Effector memory CD4-positive, alpha-beta T cell (primary cell): Measurements from ENCODE around the gene CIC.

Source experiments
- DNase-seq, 3 donors: peaks; one replicate each; pipeline ENCODE4 v3.0.0-alpha.2; 2020
- H3K27ac ChIP-seq: 2 replicates; pipeline ENCODE4 v1.7.0; 2013; ENCODE audit warnings: mild to moderate bottlenecking, low read length, moderate library complexity; ENCODE audit not compliant: insufficient read depth, poor library complexity, severe bottlenecking
- H3K27me3 ChIP-seq: replicated peaks from 2 replicates; pipeline ENCODE4 v1.7.0; 2013; ENCODE audit warnings: mild to moderate bottlenecking, low read length; ENCODE audit not compliant: insufficient read depth, control insufficient read depth, poor library complexity, severe bottlenecking
- H3K36me3 ChIP-seq: 2 replicates; pipeline ENCODE4 v1.7.0; 2013; ENCODE audit warnings: mild to moderate bottlenecking, low read length, moderate library complexity; ENCODE audit not compliant: control insufficient read depth, insufficient read depth
- H3K4me1 ChIP-seq: 2 replicates; pipeline ENCODE4 v1.7.0; 2013; ENCODE audit warnings: low read length, mild to moderate bottlenecking; ENCODE audit not compliant: control insufficient read depth, insufficient read depth, poor library complexity, severe bottlenecking
- H3K4me3 ChIP-seq: 2 replicates; pipeline ENCODE4 v1.7.0; 2013; ENCODE audit warnings: low read length, low read depth, mild to moderate bottlenecking; ENCODE audit not compliant: insufficient read depth, poor library complexity, severe bottlenecking
- H3K9me3 ChIP-seq: 2 replicates; pipeline ENCODE4 v1.7.0; 2013; ENCODE audit warnings: mild to moderate bottlenecking, low read length, moderate library complexity; ENCODE audit not compliant: control insufficient read depth

The CIC gene

GRCh38 chr19:42294471-42295137 is 25.6 kb downstream of the CIC start:
- Histone ChIP-seq H3K4me1 (peaks cover 5% of the 10 kb centered on the region), H3K27me3 (no peaks in the 10 kb centered on the region), H3K4me3 (no peak overlapping the region), H3K27ac (no peak overlapping the region), H3K9me3 (no peaks in the 10 kb centered on the region), H3K36me3 (peaks cover 49% of the 10 kb centered on the region)
- DNase-seq: no peak

- Histone ChIP-seq H3K27me3 (no peaks in the 10 kb centered on the region), H3K36me3 (peaks cover 42% of the 10 kb centered on the region), H3K9me3 (no peaks in the 10 kb centered on the region), H3K4me1 (peaks cover 5% of the 10 kb centered on the region), H3K27ac (no peak overlapping the region), H3K4me3 (no peak overlapping the region)
- no peak for DNase-seq
These were observed 26.3 kb downstream of the CIC start for GRCh38 chr19:42295342-42295741.

- Histone ChIP-seq H3K4me1 (peaks cover 5% of the 10 kb centered on the region), H3K27ac (no peak overlapping the region), H3K27me3 (no peaks in the 10 kb centered on the region), H3K4me3 (no peak overlapping the region), H3K36me3 (peaks cover 36% of the 10 kb centered on the region), H3K9me3 (no peaks in the 10 kb centered on the region)
- DNase-seq: peak; percentile 73 to 81 (median 74)
These were observed 26.9 kb downstream of the CIC start for GRCh38 chr19:42295831-42296525.

- H3K36me3 ChIP-seq: peaks cover 27% of the 10 kb centered on the region
- no peaks in the 10 kb centered on the region for H3K9me3 ChIP-seq
- peaks cover 7% of the 10 kb centered on the region for H3K4me1 ChIP-seq
These were observed 28.0 kb downstream of the CIC start for GRCh38 chr19:42297039-42297438.

GRCh38 chr19:42301646-42302203 is 32.7 kb downstream of the CIC start, which contains the start of gene PRR19:
TSS of gene PRR19 (plus strand) at chr19:42302132. CDS start at chr19:42309585, 7,453 bp downstream.
- no peak for DNase-seq

More at GRCh38 chr19:42297039-42297438, 28.0 kb downstream of the CIC start:
- DNase-seq: no peak
- no peak overlapping the region for H3K4me3 ChIP-seq
- H3K27ac ChIP-seq: no peak overlapping the region
- no peaks in the 10 kb centered on the region for H3K27me3 ChIP-seq

GRCh38 chr19:42303101-42303464 is 34.0 kb downstream of the CIC start:
- H3K4me1 ChIP-seq: peaks cover 13% of the 10 kb centered on the region
- H3K27ac ChIP-seq: no peak overlapping the region
- no peak for DNase-seq
- no peaks in the 10 kb centered on the region for H3K27me3 ChIP-seq
- no peaks in the 10 kb centered on the region for H3K36me3 ChIP-seq
- peak overlapping the region; percentile 89 for H3K4me3 ChIP-seq
- no peaks in the 10 kb centered on the region for H3K9me3 ChIP-seq

More at GRCh38 chr19:42301646-42302203, 32.7 kb downstream of the CIC start, which contains the start of gene PRR19:
- Histone ChIP-seq H3K27ac (peak within 1 kb of the TSS; percentile 67), H3K9me3 (no peaks in the 10 kb centered on the region), H3K27me3 (no peaks in the 10 kb centered on the region), H3K4me1 (peaks cover 13% of the 10 kb centered on the region), H3K4me3 (peak within 1 kb of the TSS; percentile 89), H3K36me3 (no peaks in the 10 kb centered on the region)

GRCh38 chr19:42303876-42304275 is 34.8 kb downstream of the CIC start:
- no peaks in the 10 kb centered on the region for H3K9me3 ChIP-seq
- no peak overlapping the region for H3K27ac ChIP-seq
- peaks cover 13% of the 10 kb centered on the region for H3K4me1 ChIP-seq
- no peaks in the 10 kb centered on the region for H3K27me3 ChIP-seq
- H3K4me3 ChIP-seq: no peak overlapping the region
- no peak for DNase-seq
- no peaks in the 10 kb centered on the region for H3K36me3 ChIP-seq

GRCh38 chr19:42306646-42307045 is 37.6 kb downstream of the CIC start:
- peak in 1 of 3 donors; percentile 37 for DNase-seq
- Histone ChIP-seq H3K36me3 (no peaks in the 10 kb centered on the region), H3K27me3 (peaks cover 4% of the 10 kb centered on the region), H3K4me3 (no peak overlapping the region), H3K4me1 (peaks cover 10% of the 10 kb centered on the region), H3K9me3 (no peaks in the 10 kb centered on the region), H3K27ac (no peak overlapping the region)

- peaks cover 12% of the 10 kb centered on the region for H3K4me1 ChIP-seq
- no peak overlapping the region for H3K27ac ChIP-seq
- H3K27me3 ChIP-seq: peaks cover 21% of the 10 kb centered on the region
- no peaks in the 10 kb centered on the region for H3K36me3 ChIP-seq
- no peak overlapping the region for H3K4me3 ChIP-seq
- no peaks in the 10 kb centered on the region for H3K9me3 ChIP-seq
- DNase-seq: no peak
These were observed 40.6 kb downstream of the CIC start for GRCh38 chr19:42309686-42310085.

GRCh38 chr19:42311657-42312056 is 42.6 kb downstream of the CIC start:
- H3K27me3 ChIP-seq: peaks cover 21% of the 10 kb centered on the region
- peaks cover 12% of the 10 kb centered on the region for H3K4me1 ChIP-seq
- no peak for DNase-seq
- no peaks in the 10 kb centered on the region for H3K36me3 ChIP-seq
- H3K4me3 ChIP-seq: no peak overlapping the region
- H3K9me3 ChIP-seq: no peaks in the 10 kb centered on the region
- H3K27ac ChIP-seq: no peak overlapping the region
